PC-9 (cell line): Measurements from ENCODE around the gene ZNF839.

Experiments used
- EZH2 ChIP-seq: fragments of 200-600 bp; sonication (generic); IDR thresholded peaks from 2 replicates; pipeline ENCODE4 v1.8.0; 2017; ENCODE audit warnings: antibody characterized with exemption, low read depth
- TF ChIP-seq, protein P1 (sequence below): fragments of 200-600 bp; sonication (generic); conservative IDR thresholded peaks from 2 replicates; pipeline ENCODE4 v1.6.1; 2017; ENCODE audit warnings: mixed run types, antibody characterized with exemption, mild to moderate bottlenecking, moderate library complexity

DNA sequence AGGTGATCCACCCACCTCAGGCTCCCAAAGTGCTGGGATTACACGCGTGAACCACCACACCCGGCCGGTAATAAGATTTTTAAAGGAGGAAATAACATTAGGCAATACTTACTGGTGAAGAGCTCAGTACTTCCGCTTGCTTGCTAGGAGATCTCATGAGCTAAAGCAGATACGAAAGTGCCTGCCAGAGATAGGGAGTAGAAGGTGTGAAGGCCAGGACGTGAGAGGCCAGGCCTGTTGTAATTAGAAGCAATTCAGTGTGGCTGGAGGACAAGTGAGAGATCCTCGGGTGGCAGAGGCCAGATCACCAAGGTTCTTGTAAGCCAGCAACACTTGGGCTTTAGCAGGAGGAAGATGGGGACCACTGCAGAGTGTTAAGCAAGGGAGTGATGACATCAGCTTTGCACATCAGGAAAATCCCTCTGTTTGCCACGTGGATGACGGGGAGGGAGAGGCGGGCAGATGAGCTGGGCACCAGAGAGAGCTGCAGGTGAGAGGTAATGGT lies 50.8 kb downstream of the ZNF839 start:
- TF ChIP-seq, protein P1, sequence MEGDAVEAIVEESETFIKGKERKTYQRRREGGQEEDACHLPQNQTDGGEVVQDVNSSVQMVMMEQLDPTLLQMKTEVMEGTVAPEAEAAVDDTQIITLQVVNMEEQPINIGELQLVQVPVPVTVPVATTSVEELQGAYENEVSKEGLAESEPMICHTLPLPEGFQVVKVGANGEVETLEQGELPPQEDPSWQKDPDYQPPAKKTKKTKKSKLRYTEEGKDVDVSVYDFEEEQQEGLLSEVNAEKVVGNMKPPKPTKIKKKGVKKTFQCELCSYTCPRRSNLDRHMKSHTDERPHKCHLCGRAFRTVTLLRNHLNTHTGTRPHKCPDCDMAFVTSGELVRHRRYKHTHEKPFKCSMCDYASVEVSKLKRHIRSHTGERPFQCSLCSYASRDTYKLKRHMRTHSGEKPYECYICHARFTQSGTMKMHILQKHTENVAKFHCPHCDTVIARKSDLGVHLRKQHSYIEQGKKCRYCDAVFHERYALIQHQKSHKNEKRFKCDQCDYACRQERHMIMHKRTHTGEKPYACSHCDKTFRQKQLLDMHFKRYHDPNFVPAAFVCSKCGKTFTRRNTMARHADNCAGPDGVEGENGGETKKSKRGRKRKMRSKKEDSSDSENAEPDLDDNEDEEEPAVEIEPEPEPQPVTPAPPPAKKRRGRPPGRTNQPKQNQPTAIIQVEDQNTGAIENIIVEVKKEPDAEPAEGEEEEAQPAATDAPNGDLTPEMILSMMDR: no peak
- no peak for TF ChIP-seq EZH2
